ENCODE measurements around the gene PRKCZ.

DNA sequence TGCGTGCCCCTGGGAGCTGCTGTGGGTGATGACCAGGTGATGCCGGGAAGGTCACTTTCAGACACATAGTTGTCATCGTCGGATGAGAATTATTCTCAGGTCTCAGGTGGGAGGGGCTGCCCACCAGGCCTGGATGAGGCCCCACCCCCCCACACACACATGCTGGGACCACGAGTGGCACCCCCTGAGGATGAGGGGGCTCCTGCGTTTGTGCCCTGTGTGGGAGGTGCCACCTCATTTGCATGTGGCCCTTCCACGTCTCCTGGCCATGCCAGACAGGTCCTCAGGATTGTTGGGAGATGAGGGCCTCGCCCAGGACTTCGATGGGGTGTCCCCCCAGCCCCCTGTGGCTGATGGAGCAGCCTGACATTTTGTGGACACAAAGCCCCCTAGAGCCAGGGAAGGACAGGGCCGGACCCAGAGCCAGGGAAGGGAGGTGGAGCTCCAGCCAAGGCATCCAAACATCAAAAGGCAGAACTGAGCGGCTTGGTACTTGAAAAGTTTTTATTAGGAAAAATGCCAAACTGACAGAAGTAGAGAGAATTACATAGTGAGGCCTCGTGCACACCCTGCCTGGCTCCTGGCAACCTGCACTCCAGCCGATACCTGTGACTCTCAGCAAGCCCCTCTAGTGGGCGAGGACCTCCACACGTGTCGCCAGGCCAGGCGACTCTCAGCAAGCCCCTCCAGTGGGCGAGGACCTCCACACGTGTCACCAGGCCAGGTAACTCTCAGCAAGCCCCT, 55.7 kb downstream of the PRKCZ start:
- TF ChIP-seq, protein P1, sequence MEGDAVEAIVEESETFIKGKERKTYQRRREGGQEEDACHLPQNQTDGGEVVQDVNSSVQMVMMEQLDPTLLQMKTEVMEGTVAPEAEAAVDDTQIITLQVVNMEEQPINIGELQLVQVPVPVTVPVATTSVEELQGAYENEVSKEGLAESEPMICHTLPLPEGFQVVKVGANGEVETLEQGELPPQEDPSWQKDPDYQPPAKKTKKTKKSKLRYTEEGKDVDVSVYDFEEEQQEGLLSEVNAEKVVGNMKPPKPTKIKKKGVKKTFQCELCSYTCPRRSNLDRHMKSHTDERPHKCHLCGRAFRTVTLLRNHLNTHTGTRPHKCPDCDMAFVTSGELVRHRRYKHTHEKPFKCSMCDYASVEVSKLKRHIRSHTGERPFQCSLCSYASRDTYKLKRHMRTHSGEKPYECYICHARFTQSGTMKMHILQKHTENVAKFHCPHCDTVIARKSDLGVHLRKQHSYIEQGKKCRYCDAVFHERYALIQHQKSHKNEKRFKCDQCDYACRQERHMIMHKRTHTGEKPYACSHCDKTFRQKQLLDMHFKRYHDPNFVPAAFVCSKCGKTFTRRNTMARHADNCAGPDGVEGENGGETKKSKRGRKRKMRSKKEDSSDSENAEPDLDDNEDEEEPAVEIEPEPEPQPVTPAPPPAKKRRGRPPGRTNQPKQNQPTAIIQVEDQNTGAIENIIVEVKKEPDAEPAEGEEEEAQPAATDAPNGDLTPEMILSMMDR (IDR thresholded peaks at IDR 0.05; ENCODE audit: low read depth, low read length): no peak
- no peak for TF ChIP-seq EZH2phosphoT487 (IDR thresholded peaks at IDR 0.05; ENCODE audit: low read depth)

All from OCI-LY3 (cell line).